ACC112 (cell line): ENCODE measurements around the gene PDK2.

Source experiments
- H2AFZ ChIP-seq: fragments of 200-600 bp; sonication (generic); one replicate; pipeline ENCODE4 v1.6.0; 2017; ENCODE audit warnings: antibody characterized with exemption, low read length; ENCODE audit not compliant: unreplicated experiment
- H3K27ac ChIP-seq: fragments of 200-600 bp; sonication (generic); 2 replicates; pipeline ENCODE4 v1.5.1; 2014; ENCODE audit warnings: low read depth, mild to moderate bottlenecking, antibody characterized with exemption, low read length, moderate library complexity
- H3K27me3 ChIP-seq: fragments of 200-600 bp; sonication (generic); 2 replicates; pipeline ENCODE4 v1.6.1; 2014; ENCODE audit warnings: mild to moderate bottlenecking, antibody characterized with exemption, low read length, moderate library complexity, mixed read lengths; ENCODE audit not compliant: insufficient read depth
- H3K36me3 ChIP-seq: fragments of 200-600 bp; sonication (generic); 2 replicates; pipeline ENCODE4 v1.6.1; 2016; ENCODE audit warnings: mild to moderate bottlenecking, antibody characterized with exemption, low read length, moderate library complexity, mixed read lengths; ENCODE audit not compliant: insufficient read depth
- H3K4me1 ChIP-seq: fragments of 200-600 bp; sonication (generic); one replicate; pipeline ENCODE4 v1.6.1; 2016; ENCODE audit warnings: low read length, mixed read lengths; ENCODE audit not compliant: insufficient read depth, unreplicated experiment, control insufficient read depth
- H3K4me3 ChIP-seq: fragments of 200-600 bp; sonication (generic); 2 replicates; pipeline ENCODE4 v1.5.1; 2014; ENCODE audit warnings: mild to moderate bottlenecking, low read depth, low read length
- H3K79me2 ChIP-seq: fragments of 200-600 bp; sonication (generic); one replicate; pipeline ENCODE4 v1.6.0; 2016; ENCODE audit warnings: low read length; ENCODE audit not compliant: control insufficient read depth, unreplicated experiment, insufficient read depth

Gene PDK2

GRCh38 chr17:50129353-50129727 lies 34.2 kb downstream of the PDK2 start:
- H3K36me3 ChIP-seq = no peaks in the 10 kb centered on the region
- no peak overlapping the region for H3K27ac ChIP-seq
- peak overlapping the region; percentile 83 for H3K4me3 ChIP-seq
- H2AFZ ChIP-seq = peak overlapping the region; percentile 14
- peaks cover 12% of the 10 kb centered on the region; the same call in 1 of the 2 replicates for H3K27me3 ChIP-seq
- H3K4me1 ChIP-seq = peaks cover 32% of the 10 kb centered on the region
- no peaks in the 10 kb centered on the region for H3K79me2 ChIP-seq

GRCh38 chr17:50129728-50130558 lies 34.8 kb downstream of the PDK2 start, which contains the start of gene SAMD14:
Gene SAMD14 (minus strand): TSS chr17:50130160. CDS start chr17:50124959, 5,201 bp downstream.
- Histone ChIP-seq H3K27ac (no peak within 1 kb of the TSS), H3K27me3 (peaks cover 12% of the 10 kb centered on the region; the same call in 1 of the 2 replicates), H3K36me3 (no peaks in the 10 kb centered on the region), H3K79me2 (no peaks in the 10 kb centered on the region), H3K4me3 (peak within 1 kb of the TSS; percentile 83), H2AFZ (peak within 1 kb of the TSS; percentile 14), H3K4me1 (peaks cover 34% of the 10 kb centered on the region)

DNA sequence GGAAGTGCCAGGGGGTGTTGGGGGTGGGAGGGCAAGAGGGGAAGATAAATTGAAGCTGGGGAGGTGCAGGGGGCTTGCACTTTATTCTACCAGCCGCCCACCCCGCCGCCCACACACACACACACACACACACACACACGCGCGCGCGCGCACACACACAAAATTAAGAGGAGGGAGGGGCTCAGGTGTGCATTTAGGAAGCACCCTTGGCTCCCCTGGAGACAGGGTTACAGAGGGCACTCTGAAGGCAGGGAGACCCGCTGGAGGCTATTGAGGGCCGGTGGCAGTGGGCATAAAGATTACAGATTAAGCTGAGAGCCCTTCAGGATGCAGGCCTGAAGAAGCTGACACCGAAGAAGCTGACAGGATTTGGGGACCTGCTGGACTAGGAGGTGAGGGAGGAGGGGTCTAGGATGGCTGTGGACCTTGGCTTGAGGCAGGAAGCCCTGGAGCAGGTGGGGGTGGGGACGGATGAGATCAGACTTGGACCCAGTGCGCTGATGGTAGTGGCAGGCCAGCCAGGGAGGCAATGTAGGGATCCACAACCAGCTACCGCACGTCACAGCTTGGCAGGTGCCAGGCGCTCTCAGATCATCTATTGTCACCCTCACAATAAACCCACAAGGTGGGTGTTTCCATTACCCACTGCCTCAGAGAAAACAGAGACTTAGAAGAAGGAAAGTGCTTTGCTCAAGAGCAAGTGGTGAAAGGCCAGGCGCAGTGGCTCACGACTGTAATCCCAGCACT lies 35.6 kb downstream of the PDK2 start:
- Histone ChIP-seq H3K4me1 (peaks cover 34% of the 10 kb centered on the region), H3K4me3 (peak overlapping the region; percentile 83), H2AFZ (no peak overlapping the region), H3K79me2 (no peaks in the 10 kb centered on the region), H3K36me3 (no peaks in the 10 kb centered on the region), H3K27ac (no peak overlapping the region), H3K27me3 (peaks cover 12% of the 10 kb centered on the region; the same call in 1 of the 2 replicates)

DNA sequence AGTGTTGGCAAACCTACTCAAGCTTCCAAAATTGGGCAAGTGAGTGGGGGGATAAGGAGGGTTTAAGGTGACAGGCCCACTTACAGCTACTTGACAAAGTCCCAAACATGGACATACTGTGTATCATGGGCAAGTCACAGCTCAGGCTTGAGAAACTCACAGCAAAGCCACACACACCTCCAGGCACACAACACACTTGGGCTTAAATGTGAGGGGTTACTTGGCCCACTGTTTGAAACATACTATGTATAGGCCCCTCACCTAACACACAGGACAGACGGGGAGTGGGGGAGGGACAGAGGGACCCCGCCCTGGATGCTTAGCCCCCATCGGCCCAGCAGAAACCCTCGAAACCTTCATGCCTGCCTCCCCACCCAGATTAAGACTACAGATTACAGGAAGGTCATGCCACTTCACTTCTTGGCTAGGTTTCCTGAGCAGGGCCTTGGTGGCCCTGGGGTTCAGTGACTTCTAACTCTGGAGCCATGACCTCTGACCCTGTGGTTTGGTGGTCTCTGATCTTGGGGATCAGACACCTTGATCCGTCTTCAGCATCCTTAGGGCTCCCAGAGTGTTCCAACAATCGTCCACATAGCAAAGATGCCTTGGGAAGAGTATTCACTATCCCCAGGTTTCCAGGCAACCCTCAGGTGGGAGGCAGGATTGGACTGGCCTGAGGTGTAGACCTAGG lies 37.1 kb downstream of the PDK2 start:
- peaks cover 12% of the 10 kb centered on the region; the same call in 1 of the 2 replicates for H3K27me3 ChIP-seq
- no peak overlapping the region for H3K4me3 ChIP-seq
- H3K27ac ChIP-seq = no peak overlapping the region
- no peaks in the 10 kb centered on the region for H3K36me3 ChIP-seq
- no peak overlapping the region for H2AFZ ChIP-seq
- H3K79me2 ChIP-seq = no peaks in the 10 kb centered on the region
- peaks cover 34% of the 10 kb centered on the region for H3K4me1 ChIP-seq

DNA sequence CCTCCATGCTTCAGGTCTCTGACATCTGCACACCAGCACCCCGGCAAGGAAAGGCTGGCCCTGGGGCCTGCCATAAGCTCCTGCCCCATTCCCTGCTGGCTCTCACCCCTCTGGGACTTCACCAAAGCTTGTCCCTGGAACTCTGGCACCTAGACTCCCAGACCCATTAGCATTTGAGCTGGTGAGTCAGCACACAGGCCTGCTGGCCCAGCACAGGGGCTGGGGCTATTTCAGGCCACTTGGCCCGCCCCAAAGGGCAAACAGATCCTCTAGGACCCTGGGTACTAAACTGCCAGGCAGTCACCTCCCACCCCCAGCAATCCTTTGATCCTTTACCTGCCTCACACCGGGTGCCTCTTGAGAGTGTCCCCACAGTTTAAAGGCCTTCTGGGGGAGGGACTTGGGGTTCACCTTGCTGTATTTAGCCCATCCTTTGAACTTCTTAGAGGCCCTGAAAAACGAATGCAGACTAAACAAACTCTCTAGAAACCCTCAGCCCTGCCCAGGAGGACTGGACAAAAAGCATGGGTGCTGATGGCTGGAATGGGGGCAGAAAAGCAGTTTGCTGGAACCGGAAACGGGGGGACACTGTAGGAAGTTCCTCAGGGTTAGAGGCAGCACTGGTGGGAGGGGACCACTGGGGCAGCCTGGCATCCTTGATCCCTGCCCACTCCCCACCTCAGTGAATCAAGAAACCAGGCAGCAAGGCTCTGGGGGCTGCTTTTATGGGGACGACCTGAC lies 38.0 kb downstream of the PDK2 start:
- Histone ChIP-seq H3K4me1 (peaks cover 30% of the 10 kb centered on the region), H3K27me3 (peaks cover 12% of the 10 kb centered on the region; the same call in 1 of the 2 replicates), H2AFZ (no peak overlapping the region), H3K36me3 (0 out of 2 replicates have a peak, but pooled peaks cover 1% of the 10 kb centered on the region), H3K27ac (peak overlapping the region; percentile 36), H3K4me3 (no peak overlapping the region), H3K79me2 (no peaks in the 10 kb centered on the region)

DNA sequence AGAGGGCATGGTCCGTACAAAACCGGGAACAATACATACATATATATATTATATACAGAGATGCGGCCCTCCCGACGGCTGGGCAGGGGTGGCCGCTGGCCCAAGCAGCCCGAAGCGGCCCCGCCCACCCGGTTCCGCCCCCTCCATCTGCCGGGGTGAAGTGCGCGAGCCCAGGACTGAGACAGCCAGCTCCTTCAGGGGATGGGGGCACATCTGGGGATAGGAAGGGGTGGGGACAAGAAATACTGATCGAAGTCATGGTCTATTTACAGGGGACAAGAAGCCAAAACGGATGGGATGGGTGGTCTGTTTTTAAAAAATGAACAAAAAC lies 38.6 kb downstream of the PDK2 start:
- H2AFZ ChIP-seq = no peak overlapping the region
- H3K27ac ChIP-seq = no peak overlapping the region
- H3K79me2 ChIP-seq = no peaks in the 10 kb centered on the region
- H3K27me3 ChIP-seq = peaks cover 7% of the 10 kb centered on the region; the same call in 1 of the 2 replicates
- H3K4me3 ChIP-seq = no peak overlapping the region
- peaks cover 29% of the 10 kb centered on the region for H3K4me1 ChIP-seq
- H3K36me3 ChIP-seq = peaks cover 6% of the 10 kb centered on the region; the same call in 1 of the 2 replicates

GRCh38 chr17:50134206-50135110 lies 39.3 kb downstream of the PDK2 start:
- Histone ChIP-seq H3K27ac (no peak overlapping the region), H3K4me1 (peaks cover 27% of the 10 kb centered on the region), H3K27me3 (peaks cover 2% of the 10 kb centered on the region; the same call in 1 of the 2 replicates), H3K4me3 (no peak overlapping the region), H3K79me2 (peaks cover 2% of the 10 kb centered on the region), H3K36me3 (peaks cover 14% of the 10 kb centered on the region; the same call in 1 of the 2 replicates), H2AFZ (no peak overlapping the region)

- peaks cover 2% of the 10 kb centered on the region for H3K79me2 ChIP-seq
- no peak overlapping the region for H3K4me3 ChIP-seq
- no peaks in the 10 kb centered on the region for H3K27me3 ChIP-seq
- H3K27ac ChIP-seq = no peak overlapping the region
- peaks cover 19% of the 10 kb centered on the region; the same call in 1 of the 2 replicates for H3K36me3 ChIP-seq
- no peak overlapping the region for H2AFZ ChIP-seq
- peaks cover 29% of the 10 kb centered on the region for H3K4me1 ChIP-seq
Measured at GRCh38 chr17:50135316-50136095, 40.4 kb downstream of the PDK2 start.
